IMR-90 (cell line): ENCODE results near the gene PDE11A. TPM values are rescaled to one million over a fixed set of nuclear protein-coding genes. Genes with fewer than 3 reads are reported as not detected.

Experiments
- ATAC-seq: fragments of 200-7000 bp; cut with Tn5 transposase; 2 replicates; pipeline ENCODE4 v1.9.1; 2020; ENCODE audit warnings: low read depth, mild to moderate bottlenecking, moderate library complexity
- BruUV-seq: library from RNA; stranded (reverse); fragments of 400-500 nt; replicated peaks from 2 replicates; lab custom pipeline; 2021; lab: Mats Ljungman, UMichigan
- CTCF ChIA-PET: fragments of 300-600 bp; formaldehyde crosslinking; extraction: SDS; loops from one replicate; lab custom pipeline; 2021; ENCODE audit warnings: antibody characterized with exemption; lab: Yijun Ruan, JAX
- POLR2A ChIA-PET: fragments of 300-600 bp; sonication (Branson Sonifier 250); formaldehyde crosslinking; loops from one replicate; lab custom pipeline; 2022; ENCODE audit warnings: antibody characterized with exemption; ENCODE audit not compliant: unreplicated experiment; lab: Charles Lee
- DNase-seq: peaks from one replicate; pipeline ENCODE4 v3.0.0; 2013
- H2AFZ ChIP-seq: replicated peaks from 2 replicates; pipeline ENCODE3; 2013; ENCODE audit warnings: low read length, mild to moderate bottlenecking; ENCODE audit not compliant: poor library complexity
- H2AK5ac ChIP-seq: 2 replicates; pipeline ENCODE4 v1.6.1; 2013; ENCODE audit warnings: low read depth, low read length, inconsistent platforms
- H2AK9ac ChIP-seq: replicated peaks from 2 replicates; pipeline ENCODE3; 2013; ENCODE audit warnings: mild to moderate bottlenecking, low read depth, low read length, moderate library complexity; ENCODE audit not compliant: poor library complexity
- H2BK120ac ChIP-seq: 2 replicates; pipeline ENCODE4 v1.6.1; 2013; ENCODE audit warnings: low read depth, low read length, inconsistent platforms
- H2BK15ac ChIP-seq: 3 replicates; pipeline ENCODE4 v1.6.1; 2013; ENCODE audit warnings: low read depth, low read length, inconsistent platforms
- H2BK20ac ChIP-seq: 2 replicates; pipeline ENCODE4 v1.6.1; 2013; ENCODE audit warnings: low read depth, mild to moderate bottlenecking, inconsistent platforms, low read length, moderate library complexity
- H2BK5ac ChIP-seq: 2 replicates; pipeline ENCODE4 v1.6.1; 2013; ENCODE audit warnings: mild to moderate bottlenecking, low read depth, low read length, inconsistent platforms; ENCODE audit not compliant: poor library complexity, severe bottlenecking
- H3K14ac ChIP-seq: replicated peaks from 2 replicates; pipeline ENCODE4 v1.6.1; 2013; ENCODE audit warnings: low read depth, low read length, inconsistent platforms
- H3K18ac ChIP-seq: 2 replicates; pipeline ENCODE4 v1.6.1; 2013; ENCODE audit warnings: low read depth, low read length, control low read depth
- H3K23ac ChIP-seq: 2 replicates; pipeline ENCODE4 v1.6.1; 2013; ENCODE audit warnings: low read depth, low read length, inconsistent platforms
- H3K27ac ChIP-seq: 2 replicates; pipeline ENCODE4 v1.5.1; 2013; ENCODE audit warnings: mild to moderate bottlenecking, control low read depth, low read length; ENCODE audit not compliant: insufficient read depth
- H3K27me3 ChIP-seq: 2 replicates; pipeline ENCODE4 v1.6.1; 2013; ENCODE audit warnings: low read length; ENCODE audit not compliant: control insufficient read depth, insufficient read depth
- H3K36me3 ChIP-seq: 2 replicates; pipeline ENCODE4 v1.6.1; 2013; ENCODE audit warnings: low read length, mixed read lengths; ENCODE audit not compliant: control insufficient read depth, insufficient read depth
- H3K4ac ChIP-seq: 2 replicates; pipeline ENCODE4 v1.6.1; 2013; ENCODE audit warnings: low read depth, low read length, inconsistent platforms
- H3K4me1 ChIP-seq: 2 replicates; pipeline ENCODE4 v1.6.1; 2013; ENCODE audit warnings: low read length, mixed read lengths; ENCODE audit not compliant: control insufficient read depth, insufficient read depth
- H3K4me2 ChIP-seq: 2 replicates; pipeline ENCODE4 v1.6.1; 2013; ENCODE audit warnings: low read depth, mild to moderate bottlenecking, control low read depth, low read length, moderate library complexity
- H3K4me3 ChIP-seq: 2 replicates; pipeline ENCODE4 v1.5.1; 2013; ENCODE audit warnings: low read depth, mild to moderate bottlenecking, control low read depth, low read length, moderate library complexity; ENCODE audit not compliant: insufficient read depth
- H3K56ac ChIP-seq: 2 replicates; pipeline ENCODE4 v1.6.1; 2013; ENCODE audit warnings: low read length, inconsistent platforms; ENCODE audit not compliant: insufficient read depth; ENCODE audit errors: extremely low read depth
- H3K79me1 ChIP-seq, 2 experiments: 2 replicates each; pipeline ENCODE4 v1.6.1; 2013; ENCODE audit warnings: low read length in 2 of 2, inconsistent platforms in 1 of 2, low read depth in 1 of 2
- H3K9ac ChIP-seq: 2 replicates; pipeline ENCODE4 v1.6.1; 2013; ENCODE audit warnings: low read depth, low read length, control low read depth
- H3K9me1 ChIP-seq: 2 replicates; pipeline ENCODE4 v1.6.1; 2013; ENCODE audit warnings: low read length, inconsistent platforms; ENCODE audit not compliant: insufficient read depth
- H3K9me3 ChIP-seq: 2 replicates; pipeline ENCODE4 v1.6.1; 2013; ENCODE audit warnings: low read length; ENCODE audit not compliant: control insufficient read depth, insufficient read depth
- H4K20me1 ChIP-seq: 2 replicates; pipeline ENCODE4 v1.6.1; 2013; ENCODE audit warnings: low read length, inconsistent platforms; ENCODE audit not compliant: insufficient read depth
- H4K5ac ChIP-seq: 2 replicates; pipeline ENCODE4 v1.6.1; 2013; ENCODE audit warnings: mild to moderate bottlenecking, low read depth, low read length, control low read depth
- H4K8ac ChIP-seq, 2 experiments: 2 replicates each; pipeline ENCODE4 v1.6.1; 2013; ENCODE audit warnings: low read depth in 2 of 2, low read length in 2 of 2, control low read depth in 1 of 2, inconsistent platforms in 1 of 2
- H4K91ac ChIP-seq: 2 replicates; pipeline ENCODE4 v1.6.1; 2013; ENCODE audit warnings: low read depth, low read length, inconsistent platforms; ENCODE audit not compliant: insufficient read depth
- BHLHE40 ChIP-seq: fragments of 150-350 bp; IDR thresholded peaks from 2 replicates; pipeline ENCODE4 v1.6.1; 2016; ENCODE audit warnings: mild to moderate bottlenecking, low read depth, low read length
- CEBPB ChIP-seq: IDR thresholded peaks from 2 replicates; pipeline ENCODE4 v1.6.1; 2012; ENCODE audit warnings: low read depth, low read length, improper control_type of control experiment
- MAZ ChIP-seq: IDR thresholded peaks from 2 replicates; pipeline ENCODE4 v1.6.1; 2012; ENCODE audit warnings: low read depth, mild to moderate bottlenecking, low read length, improper control_type of control experiment, moderate library complexity, borderline replicate concordance
- RCOR1 ChIP-seq: IDR thresholded peaks from 2 replicates; pipeline ENCODE4 v1.6.1; 2012; ENCODE audit warnings: mild to moderate bottlenecking, low read length, improper control_type of control experiment; ENCODE audit not compliant: insufficient replicate concordance
- WGBS, 2 experiments: methylation state at CpG; one replicate each; pipeline versions ENCODE4 v1.1.5 to v1.1.7; 2013; ENCODE audit warnings: missing lambda C conversion rate in 2 of 2; ENCODE audit not compliant: insufficient read length in 1 of 2; ENCODE audit errors: extremely low coverage in 2 of 2; 5-methylcytosine and 5-hydroxymethylcytosine counted together
- dilution Hi-C: fragments of 300-500 bp; cut with HindIII; formaldehyde crosslinking; loops from one replicate; pipeline ENCODE4 v1.14.3; 2018; ENCODE audit warnings: low sequenced_read_pairs; ENCODE audit not compliant: unreplicated experiment
- in situ Hi-C: fragments of 300-500 bp; cut with MboI; formaldehyde crosslinking; loops from 3 replicates; pipeline ENCODE4 v1.14.3; 2019; ENCODE audit warnings: low sequenced_read_pairs, inconsistent platforms, mixed read lengths
- intact Hi-C: fragments of 100-400 bp; cut with micrococcal nuclease; formaldehyde crosslinking; loops from 2 replicates; pipeline ENCODE4 v1.10.0; 2022
- polyA plus RNA-seq, 3 experiments: library from polyadenylated mRNA; depleted of rRNA; stranded (reverse); fragments of >200 nt; gene quantifications; 2 replicates each; pipeline ENCODE4 v1.2.3, GENCODE V29; 2012; ENCODE audit warnings: low replicate concordance in 1 of 3
- total RNA-seq: library from RNA; depleted of rRNA; stranded (reverse); fragments of >200 nt; gene quantifications from 2 replicates; pipeline ENCODE4 v1.2.3, GENCODE V29; 2012
- TF ChIP-seq, protein P1 (sequence below): conservative IDR thresholded peaks from 2 replicates; pipeline ENCODE4 v1.5.1; 2012; ENCODE audit warnings: mild to moderate bottlenecking, low read depth, low read length, improper control_type of control experiment
- TF ChIP-seq, protein P2 (sequence below): fragments of 150-350 bp; IDR thresholded peaks from 2 replicates; pipeline ENCODE4 v1.6.1; 2017; ENCODE audit warnings: mild to moderate bottlenecking, antibody characterized with exemption, low read length, low read depth

The PDE11A gene
- total and polyA plus RNA-seq, 2 of the 4 experiments (the other 2 are of a cell fraction) = 0.21 to 0.72 TPM

DNA sequence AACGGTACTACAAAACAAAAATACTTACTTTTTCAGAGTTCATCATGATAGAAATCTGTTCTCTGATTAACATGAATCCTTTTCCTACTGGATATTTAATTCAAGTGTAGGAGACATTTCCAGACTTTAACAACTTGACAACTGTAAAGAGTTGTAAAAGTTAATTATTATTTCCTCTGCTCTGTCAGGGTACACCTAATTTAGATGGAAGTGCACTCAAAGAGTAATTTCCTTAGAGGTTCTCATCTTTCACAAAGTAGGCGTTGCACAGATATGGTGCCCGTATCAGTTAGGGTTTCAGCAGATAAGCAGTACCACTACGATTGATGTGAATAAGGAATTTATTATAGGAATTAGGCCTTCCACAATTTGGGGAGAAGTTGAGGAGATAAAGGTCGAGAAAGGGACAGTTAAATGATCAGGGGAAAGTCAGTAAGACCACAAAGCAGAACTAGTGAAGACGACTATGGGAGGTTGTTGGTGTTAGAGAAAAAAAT lies 16.2 kb upstream of the PDE11A start:
- Histone ChIP-seq H3K79me1 (no peaks in the 10 kb centered on the region), H3K27me3 (no peaks in the 10 kb centered on the region; the same call in none of the 2 replicates), H2AK5ac (no peak overlapping the region), H3K9me1 (no peaks in the 10 kb centered on the region), H3K4me1 (no peaks in the 10 kb centered on the region), H2BK15ac (no peak overlapping the region), H2BK120ac (no peak overlapping the region), H3K9ac (no peak overlapping the region), H3K9me3 (no peaks in the 10 kb centered on the region), H2AFZ (no peak overlapping the region), H3K27ac (no peak overlapping the region), H3K4me3 (no peak overlapping the region), H4K8ac (no peak overlapping the region), H4K91ac (no peak overlapping the region), H4K5ac (no peak overlapping the region), H3K4me2 (no peak overlapping the region), H3K18ac (no peak overlapping the region), H3K36me3 (no peaks in the 10 kb centered on the region), H3K56ac (no peak overlapping the region), H3K23ac (no peak overlapping the region), H3K14ac (no peak overlapping the region), H2BK20ac (no peak overlapping the region), H2AK9ac (no peak overlapping the region), H2BK5ac (no peak overlapping the region), H3K4ac (no peak overlapping the region), H4K20me1 (no peaks in the 10 kb centered on the region)
- ATAC-seq (no peak), DNase-seq (no peak)
- ChIA-PET POLR2A (no interaction called here), CTCF (no interaction called here)
- dilution Hi-C loops (no loop called here), intact Hi-C loops (no loop called here), in situ Hi-C loops (no loop called here)
- no TSS peak for BruUV-seq
- no peak for TF ChIP-seq BHLHE40
- TF ChIP-seq MAZ = no peak
- no peak for TF ChIP-seq RCOR1
- TF ChIP-seq, protein P1, sequence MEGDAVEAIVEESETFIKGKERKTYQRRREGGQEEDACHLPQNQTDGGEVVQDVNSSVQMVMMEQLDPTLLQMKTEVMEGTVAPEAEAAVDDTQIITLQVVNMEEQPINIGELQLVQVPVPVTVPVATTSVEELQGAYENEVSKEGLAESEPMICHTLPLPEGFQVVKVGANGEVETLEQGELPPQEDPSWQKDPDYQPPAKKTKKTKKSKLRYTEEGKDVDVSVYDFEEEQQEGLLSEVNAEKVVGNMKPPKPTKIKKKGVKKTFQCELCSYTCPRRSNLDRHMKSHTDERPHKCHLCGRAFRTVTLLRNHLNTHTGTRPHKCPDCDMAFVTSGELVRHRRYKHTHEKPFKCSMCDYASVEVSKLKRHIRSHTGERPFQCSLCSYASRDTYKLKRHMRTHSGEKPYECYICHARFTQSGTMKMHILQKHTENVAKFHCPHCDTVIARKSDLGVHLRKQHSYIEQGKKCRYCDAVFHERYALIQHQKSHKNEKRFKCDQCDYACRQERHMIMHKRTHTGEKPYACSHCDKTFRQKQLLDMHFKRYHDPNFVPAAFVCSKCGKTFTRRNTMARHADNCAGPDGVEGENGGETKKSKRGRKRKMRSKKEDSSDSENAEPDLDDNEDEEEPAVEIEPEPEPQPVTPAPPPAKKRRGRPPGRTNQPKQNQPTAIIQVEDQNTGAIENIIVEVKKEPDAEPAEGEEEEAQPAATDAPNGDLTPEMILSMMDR = no peak
- no peak for TF ChIP-seq CEBPB
- TF ChIP-seq, protein P2, sequence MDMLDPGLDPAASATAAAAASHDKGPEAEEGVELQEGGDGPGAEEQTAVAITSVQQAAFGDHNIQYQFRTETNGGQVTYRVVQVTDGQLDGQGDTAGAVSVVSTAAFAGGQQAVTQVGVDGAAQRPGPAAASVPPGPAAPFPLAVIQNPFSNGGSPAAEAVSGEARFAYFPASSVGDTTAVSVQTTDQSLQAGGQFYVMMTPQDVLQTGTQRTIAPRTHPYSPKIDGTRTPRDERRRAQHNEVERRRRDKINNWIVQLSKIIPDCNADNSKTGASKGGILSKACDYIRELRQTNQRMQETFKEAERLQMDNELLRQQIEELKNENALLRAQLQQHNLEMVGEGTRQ = no peak
- WGBS, 2 experiments = no CpG with 5 or more reads among the region's 6 CpGs
